ENCODE data around the gene CREB5. TPM values are rescaled to one million over a fixed set of nuclear protein-coding genes. Genes with fewer than 3 reads are reported as not detected.

CREB5 gene
- total RNA-seq, 2 donors from 2014 or later: 0.72 TPM; not detected in 1

DNA sequence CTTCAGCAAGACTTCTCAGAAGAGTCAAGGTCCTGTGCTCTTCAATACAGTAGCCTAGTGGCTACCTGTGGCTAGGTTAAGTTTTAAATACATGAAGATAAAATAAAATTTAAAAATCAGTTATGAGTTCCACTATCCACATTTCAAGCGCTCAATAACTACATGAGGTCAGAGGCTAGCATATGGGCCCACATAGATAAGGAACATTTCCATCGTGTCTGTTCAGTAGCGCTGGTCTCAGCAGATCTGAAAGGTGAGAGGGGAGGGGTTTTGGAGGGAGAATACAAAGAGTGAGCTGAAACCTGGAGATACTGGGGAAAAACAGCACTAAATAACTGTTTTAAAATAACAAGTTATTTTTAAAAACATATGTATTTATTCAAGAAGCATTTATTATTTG, 326.8 kb downstream of the CREB5 start:
- Mint-ChIP-seq H3K36me3 (no peaks in the 10 kb centered on the region), H3K27ac (no peak overlapping the region), H3K9me3 (no peaks in the 10 kb centered on the region)
- DNase-seq (ENCODE audit: low spot score in 2 of 2) (no peak), ATAC-seq (no peak)

DNA sequence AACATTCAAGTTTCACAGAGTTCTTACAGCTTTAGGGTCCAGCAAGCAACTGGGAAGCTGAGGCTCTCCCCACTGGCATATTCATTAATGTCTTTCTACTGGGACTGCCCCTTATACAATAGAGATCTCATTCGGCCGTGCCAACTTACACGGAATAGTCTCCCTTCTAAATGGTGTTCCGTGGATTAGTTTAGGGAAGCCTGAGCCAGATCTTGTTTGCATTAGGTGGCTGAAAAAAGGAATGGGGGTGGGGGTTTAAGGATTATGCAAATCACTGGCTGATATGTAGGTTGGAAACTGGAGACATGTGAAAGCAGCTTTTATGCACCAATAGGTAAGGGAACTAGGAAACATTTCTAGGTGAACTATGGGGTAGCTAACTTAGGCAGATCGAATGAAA, 327.5 kb downstream of the CREB5 start:
- Mint-ChIP-seq H3K27ac (no peak overlapping the region), H3K36me3 (no peaks in the 10 kb centered on the region), H3K9me3 (no peaks in the 10 kb centered on the region)
- no peak for ATAC-seq
- no peak for DNase-seq (ENCODE audit: low spot score in 2 of 2)

DNA sequence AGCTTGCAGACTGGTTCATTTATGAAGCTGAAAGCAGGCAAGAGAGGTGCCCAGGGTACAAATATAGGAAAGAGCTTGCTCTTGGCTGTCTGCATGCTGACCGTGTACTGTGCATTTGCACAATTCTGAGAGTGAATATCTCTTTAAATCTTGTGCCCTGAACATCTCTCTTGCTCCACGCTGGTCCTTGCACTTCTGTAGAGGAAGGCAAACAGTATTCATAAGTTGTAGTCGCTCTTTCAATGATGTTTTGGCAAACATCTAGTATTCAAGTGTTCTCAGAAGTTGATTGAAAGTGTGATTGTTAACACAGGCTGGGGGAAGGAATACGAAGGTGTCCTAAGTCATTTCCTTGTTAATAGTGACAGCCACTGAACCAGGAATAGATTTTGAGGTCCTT, 332.6 kb downstream of the CREB5 start:
- no peaks in the 10 kb centered on the region for H3K36me3 Mint-ChIP-seq
- no peak for ATAC-seq
- H3K27ac Mint-ChIP-seq: no peak overlapping the region
- H3K9me3 Mint-ChIP-seq: no peaks in the 10 kb centered on the region
- no peak for DNase-seq (ENCODE audit: low spot score in 2 of 2)

DNA sequence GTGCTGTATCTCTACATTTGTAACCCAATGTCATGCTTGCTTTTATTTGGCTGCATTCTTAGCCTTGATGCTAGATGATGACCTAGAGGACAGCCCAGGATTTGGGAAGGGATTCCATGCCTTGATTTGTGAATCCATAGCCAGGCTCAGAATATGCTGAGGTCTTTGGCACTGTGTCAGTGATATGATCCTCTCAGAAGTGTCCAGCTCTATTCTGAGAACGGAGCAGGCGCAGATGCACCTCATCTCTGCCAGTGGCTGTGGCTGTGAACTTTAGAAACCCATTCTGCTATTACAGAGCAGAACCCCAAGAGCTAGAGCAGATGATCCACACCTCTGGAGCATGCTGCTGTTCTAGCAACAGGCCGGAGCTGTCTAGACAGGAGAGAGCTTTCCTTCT, 333.0 kb downstream of the CREB5 start:
- no peaks in the 10 kb centered on the region for H3K9me3 Mint-ChIP-seq
- no peaks in the 10 kb centered on the region for H3K36me3 Mint-ChIP-seq
- DNase-seq (ENCODE audit: low spot score in 2 of 2) (no peak), ATAC-seq (no peak)
- no peak overlapping the region for H3K27ac Mint-ChIP-seq

DNA sequence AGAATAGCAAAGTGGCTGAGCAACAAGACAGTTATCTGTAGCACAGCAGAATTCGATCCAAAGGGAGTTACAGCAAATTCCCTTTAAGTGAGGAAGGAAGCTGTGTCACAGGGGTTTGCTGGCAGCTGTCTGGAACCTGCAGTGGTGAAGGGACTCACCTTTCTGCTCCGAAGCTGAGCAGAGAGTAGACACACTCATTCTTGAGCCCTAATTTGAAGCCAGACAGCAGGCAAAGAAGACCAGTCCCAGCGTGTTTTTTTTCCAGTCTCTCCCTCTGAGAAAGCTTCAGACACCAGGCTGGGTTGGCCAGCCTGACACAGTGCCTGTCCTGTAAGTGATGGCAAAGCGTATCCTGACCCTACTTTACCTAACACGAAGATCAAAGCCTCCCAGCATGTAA, 335.1 kb downstream of the CREB5 start:
- Mint-ChIP-seq H3K36me3 (no peaks in the 10 kb centered on the region), H3K9me3 (no peaks in the 10 kb centered on the region), H3K27ac (no peak overlapping the region)
- ATAC-seq (no peak), DNase-seq (ENCODE audit: low spot score in 2 of 2) (no peak)

DNA sequence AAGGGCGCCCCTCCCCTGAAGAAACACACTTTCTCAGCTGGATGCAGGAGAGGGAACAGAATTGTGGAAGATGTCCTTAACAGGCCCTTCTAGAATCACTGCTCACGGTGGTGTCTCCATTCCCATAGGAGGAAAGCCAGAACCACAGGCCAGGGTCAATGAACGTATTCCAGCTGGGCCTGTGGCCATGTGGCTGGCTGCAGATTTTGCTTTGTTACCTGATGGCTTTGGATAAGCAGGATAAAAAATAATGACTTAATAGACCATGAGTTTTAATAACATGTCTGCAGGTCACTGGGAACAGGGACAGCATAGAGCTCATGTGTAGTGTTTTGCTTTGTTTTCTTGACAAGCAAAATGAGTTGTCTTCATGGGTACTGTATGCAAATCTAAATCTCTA, 335.5 kb downstream of the CREB5 start:
- no peak for DNase-seq (ENCODE audit: low spot score in 2 of 2)
- ATAC-seq: no peak

DNA sequence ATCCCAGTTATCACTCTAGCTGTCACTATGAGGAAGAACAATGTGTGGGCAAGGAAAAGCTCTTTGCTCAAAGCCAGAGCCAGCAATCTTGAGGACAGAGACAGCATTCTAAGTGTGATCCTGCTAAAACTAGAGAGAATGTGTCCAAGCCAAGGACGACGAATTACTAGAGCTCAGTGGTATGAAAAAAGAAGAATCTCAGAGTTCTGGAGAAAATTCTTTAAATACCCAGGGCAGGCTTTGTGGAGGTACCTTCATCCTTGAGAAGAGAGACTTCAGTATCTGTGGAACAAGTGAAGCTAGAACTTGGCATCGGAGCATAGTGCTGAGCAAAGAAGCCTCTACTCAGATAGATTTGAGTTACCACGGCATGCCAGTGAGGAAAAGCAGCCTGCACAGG, 336.0 kb downstream of the CREB5 start:
- Mint-ChIP-seq H3K9me3 (no peaks in the 10 kb centered on the region), H3K36me3 (no peaks in the 10 kb centered on the region), H3K27ac (no peak overlapping the region)
- DNase-seq (ENCODE audit: low spot score in 2 of 2) (no peak), ATAC-seq (no peak)

More for the DNA sequence above, 335.5 kb downstream of the CREB5 start:
- Mint-ChIP-seq H3K36me3 (no peaks in the 10 kb centered on the region), H3K27ac (no peak overlapping the region), H3K9me3 (no peaks in the 10 kb centered on the region)

DNA sequence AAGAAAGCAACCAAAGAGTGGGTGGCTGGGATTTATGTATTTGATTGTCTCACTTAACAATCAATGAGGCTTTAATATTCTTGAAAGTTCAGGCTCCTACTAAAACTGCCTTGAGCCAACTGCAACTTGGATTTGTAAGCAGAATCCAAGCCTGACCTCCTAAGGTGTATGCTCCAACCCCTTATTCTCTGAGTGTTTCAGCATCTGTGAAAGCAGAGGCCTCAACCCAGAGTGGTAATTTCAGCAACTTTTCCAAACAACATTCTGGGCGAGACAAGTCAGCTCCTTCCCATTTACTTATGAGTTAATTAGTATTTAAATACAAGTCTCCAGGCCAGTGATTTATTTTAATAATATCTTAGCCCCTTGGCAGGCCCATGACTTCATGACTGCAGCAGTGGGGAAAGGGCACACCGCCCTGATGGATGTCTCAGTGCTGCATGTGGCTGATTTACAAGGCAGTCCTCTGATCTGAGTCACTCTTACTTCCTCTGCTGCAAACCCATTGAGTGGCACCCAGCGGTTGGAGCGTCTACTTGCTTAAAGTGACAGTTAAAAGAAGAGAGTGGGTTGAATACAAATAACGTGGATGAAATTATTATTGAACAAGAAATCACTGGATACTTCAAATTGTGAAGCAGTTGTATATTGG, 336.7 kb downstream of the CREB5 start:
- Mint-ChIP-seq H3K9me3 (no peaks in the 10 kb centered on the region), H3K27ac (no peak overlapping the region), H3K36me3 (no peaks in the 10 kb centered on the region)
- ATAC-seq (peak in 1 of 2 donors; percentile 37), DNase-seq (ENCODE audit: low spot score in 2 of 2) (no peak)

DNA sequence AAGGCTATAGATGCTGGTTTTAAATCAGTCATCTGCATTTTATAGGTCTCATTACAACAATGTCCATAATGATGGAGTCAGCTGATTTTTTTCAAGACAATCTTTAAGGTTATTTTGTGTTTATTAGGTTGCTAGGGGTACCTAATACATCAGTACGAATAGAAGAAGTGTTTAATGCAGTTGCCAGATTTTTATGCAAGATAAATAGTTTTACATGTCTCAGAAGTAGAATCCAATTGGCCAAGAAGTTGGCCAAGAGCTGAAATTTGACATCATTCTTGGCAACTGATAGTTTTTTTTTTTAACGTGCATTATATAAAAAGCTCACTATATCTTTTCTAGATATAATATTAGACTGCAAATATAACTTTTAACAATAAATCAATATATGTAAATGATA, 337.3 kb downstream of the CREB5 start:
- Mint-ChIP-seq H3K27ac (no peak overlapping the region), H3K9me3 (no peaks in the 10 kb centered on the region)
- no peak for ATAC-seq

DNA sequence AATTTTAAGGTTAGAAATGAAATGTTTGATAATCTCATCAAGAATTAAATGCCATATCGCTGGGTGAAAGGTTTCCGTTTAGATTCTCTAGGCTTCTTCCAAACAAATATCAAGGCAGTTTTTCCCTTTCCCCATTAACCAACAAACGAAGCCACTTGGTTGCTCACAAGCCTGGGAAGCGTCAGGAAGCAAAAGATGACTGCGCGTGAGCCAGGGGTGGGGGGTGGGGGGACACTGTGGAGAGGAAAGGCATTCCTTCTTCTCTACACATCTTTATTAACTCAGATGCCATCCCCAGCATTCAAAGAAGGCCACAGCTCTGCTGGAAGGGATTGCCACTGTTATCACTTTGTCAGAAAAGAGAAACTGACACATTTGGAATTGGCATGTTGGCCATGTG, 338.7 kb downstream of the CREB5 start:
- Mint-ChIP-seq H3K27ac (no peak overlapping the region), H3K36me3 (no peaks in the 10 kb centered on the region), H3K9me3 (no peaks in the 10 kb centered on the region)
- no peak for ATAC-seq
- DNase-seq (ENCODE audit: low spot score in 2 of 2): no peak

More for the DNA sequence above, 337.3 kb downstream of the CREB5 start:
- H3K36me3 Mint-ChIP-seq: no peaks in the 10 kb centered on the region
- no peak for DNase-seq (ENCODE audit: low spot score in 2 of 2)

DNA sequence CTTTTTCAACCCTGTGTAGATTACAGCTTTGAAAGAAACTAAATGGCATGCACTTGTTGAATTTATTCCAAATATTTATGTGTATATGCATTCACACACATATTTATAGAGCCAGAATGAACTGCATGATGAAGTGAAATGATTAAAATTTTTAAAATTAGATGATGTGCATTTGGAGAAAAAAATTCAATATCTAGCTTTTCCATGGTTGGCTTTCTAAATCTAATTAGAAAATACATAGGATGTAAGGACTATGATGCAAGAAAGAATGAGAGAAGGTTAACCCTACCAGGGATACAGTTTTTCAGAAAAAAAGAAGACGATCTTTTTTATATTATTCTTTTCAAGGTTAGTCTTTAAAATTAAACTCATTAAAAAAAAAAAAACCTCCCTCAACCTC, 341.3 kb downstream of the CREB5 start:
- no peak overlapping the region for H3K27ac Mint-ChIP-seq
- no peaks in the 10 kb centered on the region for H3K36me3 Mint-ChIP-seq
- DNase-seq (ENCODE audit: low spot score in 2 of 2) (no peak), ATAC-seq (no peak)
- peaks cover 0 to 4% of the 10 kb centered on the region in 2 donors for H3K9me3 Mint-ChIP-seq

DNA sequence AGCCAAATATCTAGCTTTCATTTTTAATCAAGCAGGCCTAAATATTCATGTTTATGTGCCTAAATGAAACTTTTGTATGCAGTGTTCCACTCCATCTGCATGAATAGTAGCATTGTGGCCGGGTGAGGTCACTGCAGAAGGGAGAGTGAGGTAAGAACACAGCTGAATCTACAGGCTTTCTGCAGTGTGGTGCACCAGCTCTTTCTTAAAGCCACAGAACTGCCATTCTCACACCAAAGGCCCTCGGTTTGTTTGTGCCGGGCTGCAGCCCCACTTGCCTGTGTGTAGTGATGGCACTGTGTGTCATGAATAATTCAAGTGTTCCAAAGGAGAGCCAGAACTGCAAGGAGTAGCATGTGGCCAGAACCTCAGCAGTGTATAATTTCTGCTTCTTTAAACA, 341.7 kb downstream of the CREB5 start:
- DNase-seq (ENCODE audit: low spot score in 2 of 2) (no peak), ATAC-seq (no peak)
- peaks cover 0 to 4% of the 10 kb centered on the region in 2 donors for H3K9me3 Mint-ChIP-seq
- H3K36me3 Mint-ChIP-seq: no peaks in the 10 kb centered on the region
- H3K27ac Mint-ChIP-seq: no peak overlapping the region

DNA sequence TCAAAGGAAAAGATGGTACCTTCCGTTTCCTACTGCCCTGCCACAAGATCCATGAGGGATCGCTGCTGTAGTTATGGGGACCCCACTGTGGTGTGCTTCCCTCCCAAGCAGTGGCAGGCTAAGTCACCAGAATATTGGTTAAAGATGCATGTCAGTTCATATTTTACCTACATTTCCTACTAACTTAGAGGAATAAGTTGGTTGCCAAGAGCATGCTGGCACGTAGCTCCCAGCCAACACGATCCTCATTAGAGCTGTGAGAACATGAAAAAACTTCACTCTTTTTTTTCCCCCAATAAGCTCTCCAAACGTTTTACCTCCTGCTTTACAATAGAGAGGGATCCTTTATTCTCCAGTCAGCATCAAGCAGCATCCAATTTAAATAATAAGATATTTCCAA, 342.1 kb downstream of the CREB5 start:
- Mint-ChIP-seq H3K27ac (no peak overlapping the region), H3K36me3 (no peaks in the 10 kb centered on the region), H3K9me3 (peaks cover 0 to 4% of the 10 kb centered on the region in 2 donors)
- ATAC-seq (no peak), DNase-seq (ENCODE audit: low spot score in 2 of 2) (no peak)

DNA sequence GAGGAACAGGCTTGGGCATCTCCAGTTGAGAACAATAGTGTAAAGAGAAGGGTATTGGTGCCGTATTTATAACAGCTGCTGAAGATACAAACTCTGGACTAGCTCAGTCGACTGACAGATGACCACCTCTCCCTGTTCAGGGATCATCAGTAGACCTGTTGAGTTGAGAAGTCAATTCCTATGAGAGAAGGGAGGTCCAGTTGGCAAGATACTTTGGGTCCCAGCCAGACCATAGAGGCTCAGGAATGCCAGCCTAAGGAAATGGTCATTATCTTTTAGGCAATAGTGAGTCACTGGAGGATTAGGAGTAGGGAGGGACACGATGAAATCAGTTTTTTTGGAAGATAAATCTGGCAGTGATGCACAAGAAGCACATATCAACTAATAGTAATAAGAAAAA, 342.9 kb downstream of the CREB5 start:
- ATAC-seq (no peak), DNase-seq (ENCODE audit: low spot score in 2 of 2) (no peak)
- Mint-ChIP-seq H3K9me3 (peaks cover 0 to 4% of the 10 kb centered on the region in 2 donors), H3K36me3 (no peaks in the 10 kb centered on the region), H3K27ac (no peak overlapping the region)

DNA sequence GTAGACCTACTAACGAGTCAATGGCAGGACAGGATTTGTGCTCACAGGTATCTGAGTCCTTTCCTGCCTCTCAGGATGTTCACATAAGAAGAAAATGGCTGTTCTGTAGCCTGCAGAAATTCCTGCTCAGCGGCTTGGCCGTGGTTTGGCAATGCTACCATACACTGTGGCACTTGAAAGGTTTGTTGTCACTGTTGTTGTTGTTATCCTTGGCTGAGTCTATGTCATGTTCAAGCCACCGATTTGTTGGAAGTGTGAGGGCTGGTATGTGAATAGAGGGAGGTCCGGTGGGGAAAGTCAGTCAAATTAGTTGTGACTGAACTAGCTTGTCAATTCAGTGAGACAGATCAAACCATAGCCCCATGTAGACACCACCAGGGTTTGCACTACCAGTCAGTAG, 345.9 kb downstream of the CREB5 start:
- no peak for DNase-seq (ENCODE audit: low spot score in 2 of 2)
- Mint-ChIP-seq H3K27ac (no peak overlapping the region), H3K36me3 (no peaks in the 10 kb centered on the region), H3K9me3 (peaks cover 0 to 4% of the 10 kb centered on the region in 2 donors)
- ATAC-seq: no peak

DNA sequence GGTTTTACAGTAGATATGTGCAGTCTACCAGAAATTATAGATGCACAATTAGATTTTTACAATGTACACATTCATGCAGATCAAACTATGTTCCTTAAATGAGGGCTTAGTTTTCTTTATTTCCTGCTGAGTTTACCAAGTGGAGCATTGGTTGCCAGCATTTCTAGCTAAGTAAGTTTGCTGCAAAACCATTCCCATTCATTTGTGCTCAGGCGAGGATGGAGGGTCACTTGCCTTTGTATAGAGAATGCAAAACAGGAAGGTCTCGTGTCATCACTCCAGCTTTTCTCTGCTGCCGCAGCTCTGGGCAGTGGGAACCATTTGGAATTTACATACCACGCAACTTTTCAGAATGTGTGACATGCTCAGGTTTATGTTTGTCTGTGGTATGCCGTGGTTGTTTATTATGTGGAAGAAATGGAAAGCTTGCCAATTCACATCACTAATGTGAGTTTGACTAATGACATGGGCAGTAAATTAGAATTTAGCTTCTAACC, 347.2 kb downstream of the CREB5 start:
- Mint-ChIP-seq H3K36me3 (no peaks in the 10 kb centered on the region), H3K27ac (no peak overlapping the region), H3K9me3 (peaks cover 0 to 4% of the 10 kb centered on the region in 2 donors)
- DNase-seq (ENCODE audit: low spot score in 2 of 2) (no peak), ATAC-seq (no peak)

DNA sequence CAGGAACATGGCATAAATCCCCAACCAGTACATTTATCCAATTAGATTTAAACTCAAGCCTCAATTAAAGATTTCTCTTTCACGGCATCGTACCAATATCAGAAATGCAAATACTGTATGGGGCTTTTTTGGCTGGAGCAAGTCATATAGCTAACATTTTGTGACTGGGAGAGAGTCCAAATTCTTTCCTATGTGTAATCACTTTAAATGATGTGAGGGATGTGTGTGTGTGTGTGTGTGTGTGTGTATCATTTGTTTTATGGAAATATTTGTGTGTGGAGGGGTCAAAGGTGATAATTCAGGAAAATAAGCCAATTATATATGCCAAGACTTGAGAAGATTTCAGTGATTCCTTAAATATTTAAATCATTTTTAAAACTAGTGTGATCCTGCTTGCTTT, 349.2 kb downstream of the CREB5 start:
- ATAC-seq: no peak
- no peak for DNase-seq (ENCODE audit: low spot score in 2 of 2)
- H3K9me3 Mint-ChIP-seq: peaks cover 0 to 4% of the 10 kb centered on the region in 2 donors

DNA sequence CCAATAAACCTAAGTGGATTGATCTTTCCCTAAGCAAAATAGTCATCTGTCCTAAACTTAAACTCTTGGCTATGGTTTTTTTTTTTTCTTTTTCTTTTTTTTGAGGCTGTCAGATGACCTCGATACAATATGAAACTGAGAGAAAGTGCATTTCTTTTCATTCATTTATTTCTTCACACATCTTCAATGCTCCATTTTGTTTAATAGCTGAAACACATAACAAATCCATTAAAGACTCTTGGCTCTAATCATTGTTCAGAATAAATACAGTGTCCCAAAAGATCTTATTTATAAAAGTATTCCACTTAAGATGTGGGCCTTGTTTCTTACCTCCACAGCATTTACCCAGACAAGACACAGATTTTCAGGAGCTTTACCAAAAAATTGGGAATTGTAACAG, 350.3 kb downstream of the CREB5 start:
- Mint-ChIP-seq H3K36me3 (no peaks in the 10 kb centered on the region), H3K27ac (no peak overlapping the region), H3K9me3 (peaks cover 0 to 3% of the 10 kb centered on the region in 2 donors)
- no peak for ATAC-seq
- DNase-seq (ENCODE audit: low spot score in 2 of 2): no peak

More for the DNA sequence above, 349.2 kb downstream of the CREB5 start:
- no peak overlapping the region for H3K27ac Mint-ChIP-seq
- H3K36me3 Mint-ChIP-seq: no peaks in the 10 kb centered on the region
